HG03558 (cell line): ENCODE measurements around the gene MYO1E.
"Not testable (repeated sequence)": the region's sequence is repeated elsewhere in the genome, so short reads cannot be mapped to it uniquely, and the experiment has no call there.

Source experiments
- ATAC-seq: cut with Tn5 transposase; IDR thresholded peaks from one replicate; pipeline ENCODE4 v1.9.1; 2021; ENCODE audit warnings: moderate number of reproducible peaks; ENCODE audit not compliant: unreplicated experiment; ENCODE audit errors: extremely low read depth

The MYO1E gene

GRCh38 chr15:59298225-59298853 lies 74.3 kb downstream of the MYO1E start:
- ATAC-seq: peak; percentile 35

- no peak for ATAC-seq
Measured at GRCh38 chr15:59296181-59296617, 76.5 kb downstream of the MYO1E start.

- ATAC-seq: no peak
Measured at GRCh38 chr15:59295261-59296001, 77.2 kb downstream of the MYO1E start.

GRCh38 chr15:59294574-59295260 lies 78.0 kb downstream of the MYO1E start:
- no peak for ATAC-seq

GRCh38 chr15:59292442-59293151 lies 80.1 kb downstream of the MYO1E start:
- no peak for ATAC-seq

- no peak for ATAC-seq
Measured at GRCh38 chr15:59291213-59291549, 81.5 kb downstream of the MYO1E start.

GRCh38 chr15:59290295-59291212 lies 82.1 kb downstream of the MYO1E start:
- ATAC-seq: no peak

- no peak for ATAC-seq
Measured at GRCh38 chr15:59289574-59289973, 83.1 kb downstream of the MYO1E start.

- no peak for ATAC-seq
Measured at GRCh38 chr15:59283717-59284391, 88.8 kb downstream of the MYO1E start.

GRCh38 chr15:59282515-59283337 lies 89.9 kb downstream of the MYO1E start:
- ATAC-seq: no peak

GRCh38 chr15:59281699-59282098 lies 91.0 kb downstream of the MYO1E start:
- ATAC-seq: no peak

GRCh38 chr15:59280855-59281254 lies 91.8 kb downstream of the MYO1E start:
- no peak for ATAC-seq

GRCh38 chr15:59280292-59280691 lies 92.4 kb downstream of the MYO1E start:
- ATAC-seq: not testable (repeated sequence)

GRCh38 chr15:59279023-59279422 lies 93.6 kb downstream of the MYO1E start:
- ATAC-seq: no peak

GRCh38 chr15:59278120-59278519 lies 94.6 kb downstream of the MYO1E start:
- no peak for ATAC-seq

GRCh38 chr15:59276225-59277178 lies 96.2 kb downstream of the MYO1E start:
- no peak for ATAC-seq
